Hepatocyte (in vitro differentiated cells): Measurements from ENCODE around the gene NAA40.

ENCODE experiments used
- CTCF ChIP-seq: fragments of 200-600 bp; sonication (generic); IDR thresholded peaks from 2 replicates; pipeline ENCODE4 v1.5.1; 2016; ENCODE audit warnings: antibody characterized with exemption, mild to moderate bottlenecking; ENCODE audit not compliant: poor library complexity
- EZH2 ChIP-seq: fragments of 200-600 bp; sonication (generic); IDR thresholded peaks from 2 replicates; pipeline ENCODE4 v1.6.1; 2016; ENCODE audit warnings: antibody characterized with exemption, mild to moderate bottlenecking, borderline replicate concordance
- EZH2phosphoT487 ChIP-seq: fragments of 200-600 bp; sonication (generic); IDR thresholded peaks from one replicate; pipeline ENCODE4 v1.6.1; 2018; ENCODE audit warnings: antibody characterized with exemption, mild to moderate bottlenecking, low read depth, moderate library complexity; ENCODE audit not compliant: unreplicated experiment, severe bottlenecking

GRCh38 chr11:63909591-63910506, 29.0 kb upstream of the NAA40 start:
- no peak for TF ChIP-seq CTCF
- no peak for TF ChIP-seq EZH2phosphoT487
- TF ChIP-seq EZH2: no peak
